ENCODE measurements around the gene CASZ1. TPM values are rescaled to one million over a fixed set of nuclear protein-coding genes. Genes with fewer than 3 reads are reported as not detected.

The CASZ1 gene
- total and polyA plus RNA-seq, 2 donors from 2014 or later, result 10.1 to 33.0 TPM

DNA sequence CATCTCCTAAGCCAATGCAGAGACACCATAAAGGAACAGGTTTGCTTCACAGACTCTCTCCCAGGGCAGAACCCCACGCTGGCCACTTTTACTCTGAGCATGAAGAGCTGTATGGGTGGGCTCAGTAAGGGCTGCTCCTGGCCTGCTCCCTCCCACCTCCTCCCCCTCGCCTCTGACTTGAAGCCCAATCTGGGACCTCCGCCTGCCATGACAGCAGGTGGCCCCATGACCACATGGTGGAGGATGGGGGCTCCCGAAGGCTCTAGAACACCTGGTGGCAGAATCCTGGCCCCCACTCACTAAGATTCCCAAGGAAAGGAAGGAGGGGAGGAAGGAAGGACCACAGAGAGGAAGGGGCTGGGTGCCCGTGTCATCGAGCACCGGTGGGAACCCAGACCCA is 23.7 kb downstream of the CASZ1 start:
- Histone ChIP-seq H3K36me3 (ENCODE audit: control insufficient read depth in 2 of 3, insufficient read depth in 3 of 3, low read length in 3 of 3) (no peaks in the 10 kb centered on the region), H3K27ac (ENCODE audit: low read depth in 2 of 2, low read length in 2 of 2) (peak overlapping the region in 1 of 2 donors; percentile 22), H3K4me3 (ENCODE audit: low read length in 3 of 3) (no peak overlapping the region), H3K9ac (ENCODE audit: low read length in 3 of 3) (no peak overlapping the region), H3K4me1 (ENCODE audit: control insufficient read depth in 2 of 3, insufficient read depth in 2 of 3, low read depth in 1 of 3, low read length in 3 of 3) (peaks cover 0 to 17% (median 9%) of the 10 kb centered on the region in 3 donors), H3K27me3 (ENCODE audit: control insufficient read depth, insufficient read depth, low read length) (no peaks in the 10 kb centered on the region), H3K9me3 (ENCODE audit: control insufficient read depth in 2 of 3, insufficient read depth in 1 of 3, low read length in 3 of 3) (no peaks in the 10 kb centered on the region)
- intact Hi-C loops (cut with DNase I), result no loop called here
- TF ChIP-seq, protein P1, sequence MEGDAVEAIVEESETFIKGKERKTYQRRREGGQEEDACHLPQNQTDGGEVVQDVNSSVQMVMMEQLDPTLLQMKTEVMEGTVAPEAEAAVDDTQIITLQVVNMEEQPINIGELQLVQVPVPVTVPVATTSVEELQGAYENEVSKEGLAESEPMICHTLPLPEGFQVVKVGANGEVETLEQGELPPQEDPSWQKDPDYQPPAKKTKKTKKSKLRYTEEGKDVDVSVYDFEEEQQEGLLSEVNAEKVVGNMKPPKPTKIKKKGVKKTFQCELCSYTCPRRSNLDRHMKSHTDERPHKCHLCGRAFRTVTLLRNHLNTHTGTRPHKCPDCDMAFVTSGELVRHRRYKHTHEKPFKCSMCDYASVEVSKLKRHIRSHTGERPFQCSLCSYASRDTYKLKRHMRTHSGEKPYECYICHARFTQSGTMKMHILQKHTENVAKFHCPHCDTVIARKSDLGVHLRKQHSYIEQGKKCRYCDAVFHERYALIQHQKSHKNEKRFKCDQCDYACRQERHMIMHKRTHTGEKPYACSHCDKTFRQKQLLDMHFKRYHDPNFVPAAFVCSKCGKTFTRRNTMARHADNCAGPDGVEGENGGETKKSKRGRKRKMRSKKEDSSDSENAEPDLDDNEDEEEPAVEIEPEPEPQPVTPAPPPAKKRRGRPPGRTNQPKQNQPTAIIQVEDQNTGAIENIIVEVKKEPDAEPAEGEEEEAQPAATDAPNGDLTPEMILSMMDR (IDR thresholded peaks at IDR 0.05; ENCODE audit: borderline replicate concordance, extremely low read depth, insufficient read depth), result no peak
- DNase-seq (peak in 1 of 5 donors; percentile 46), FAIRE-seq (no peak)

DNA sequence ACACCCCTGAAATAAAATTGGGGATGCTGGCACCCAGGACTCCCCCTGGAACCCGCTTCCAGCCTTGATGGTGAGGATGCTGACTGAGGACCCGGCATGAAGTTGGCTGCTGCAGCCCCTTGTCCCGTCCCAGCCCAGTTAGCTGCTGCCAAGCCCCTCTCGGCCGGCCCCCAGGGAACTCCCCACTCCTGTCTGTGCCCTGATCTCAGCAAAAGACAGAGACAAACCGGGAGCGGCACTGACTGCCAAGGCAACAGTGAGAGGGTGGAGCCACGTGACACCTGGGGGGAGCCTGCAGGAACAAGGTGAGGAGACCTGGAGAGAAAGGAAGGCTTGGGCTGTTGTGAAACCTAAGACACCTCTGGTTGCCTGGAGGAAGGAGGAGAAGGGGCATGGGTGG is 24.7 kb downstream of the CASZ1 start:
- TF ChIP-seq, protein P1 (IDR thresholded peaks at IDR 0.05; ENCODE audit: borderline replicate concordance, extremely low read depth, insufficient read depth), result no peak
- Histone ChIP-seq H3K4me3 (ENCODE audit: low read length in 3 of 3) (no peak overlapping the region), H3K27ac (ENCODE audit: low read depth in 2 of 2, low read length in 2 of 2) (no peak overlapping the region), H3K27me3 (ENCODE audit: control insufficient read depth, insufficient read depth, low read length) (no peaks in the 10 kb centered on the region), H3K4me1 (ENCODE audit: control insufficient read depth in 2 of 3, insufficient read depth in 2 of 3, low read depth in 1 of 3, low read length in 3 of 3) (peaks cover 0 to 17% (median 9%) of the 10 kb centered on the region in 3 donors), H3K9ac (ENCODE audit: low read length in 3 of 3) (no peak overlapping the region), H3K9me3 (ENCODE audit: control insufficient read depth in 2 of 3, insufficient read depth in 1 of 3, low read length in 3 of 3) (no peaks in the 10 kb centered on the region), H3K36me3 (ENCODE audit: control insufficient read depth in 2 of 3, insufficient read depth in 3 of 3, low read length in 3 of 3) (no peaks in the 10 kb centered on the region)
- DNase-seq (peak in 1 of 5 donors; percentile 62), FAIRE-seq (no peak)
- intact Hi-C loops (cut with DNase I), result no loop called here

DNA sequence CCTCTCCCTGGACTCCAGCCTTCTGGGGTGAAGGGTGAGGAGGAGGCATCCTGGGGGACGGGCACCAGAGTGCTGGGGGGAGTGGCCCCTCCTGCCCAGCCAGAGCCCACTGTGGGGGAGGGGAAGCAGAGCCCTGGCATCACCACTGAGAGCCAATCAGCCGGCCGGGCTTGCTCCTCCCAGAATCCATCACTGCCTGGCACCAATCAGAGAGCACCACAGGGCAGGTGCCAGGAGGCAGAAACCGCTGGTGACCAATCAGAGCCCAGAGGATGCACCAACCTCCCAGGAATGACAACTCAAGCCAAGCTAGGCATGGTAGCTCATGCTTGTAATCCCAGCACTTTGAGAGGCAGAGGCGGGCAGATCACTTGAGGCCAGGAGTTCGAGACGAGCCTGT is 27.9 kb downstream of the CASZ1 start:
- peak in 1 of 5 donors; percentile 57 for DNase-seq
- Histone ChIP-seq H3K27ac (ENCODE audit: low read depth in 2 of 2, low read length in 2 of 2) (no peak overlapping the region), H3K36me3 (ENCODE audit: control insufficient read depth in 2 of 3, insufficient read depth in 3 of 3, low read length in 3 of 3) (no peaks in the 10 kb centered on the region), H3K4me1 (ENCODE audit: control insufficient read depth in 2 of 3, insufficient read depth in 2 of 3, low read depth in 1 of 3, low read length in 3 of 3) (peaks cover 0 to 19% (median 0%) of the 10 kb centered on the region in 3 donors), H3K4me3 (ENCODE audit: low read length in 3 of 3) (no peak overlapping the region), H3K9ac (ENCODE audit: low read length in 3 of 3) (no peak overlapping the region), H3K27me3 (ENCODE audit: control insufficient read depth, insufficient read depth, low read length) (no peaks in the 10 kb centered on the region), H3K9me3 (ENCODE audit: control insufficient read depth in 2 of 3, insufficient read depth in 1 of 3, low read length in 3 of 3) (no peaks in the 10 kb centered on the region)
- FAIRE-seq, result no peak
- TF ChIP-seq, protein P1 (IDR thresholded peaks at IDR 0.05; ENCODE audit: borderline replicate concordance, extremely low read depth, insufficient read depth), result no peak
- intact Hi-C loops (cut with DNase I), result no loop called here

DNA sequence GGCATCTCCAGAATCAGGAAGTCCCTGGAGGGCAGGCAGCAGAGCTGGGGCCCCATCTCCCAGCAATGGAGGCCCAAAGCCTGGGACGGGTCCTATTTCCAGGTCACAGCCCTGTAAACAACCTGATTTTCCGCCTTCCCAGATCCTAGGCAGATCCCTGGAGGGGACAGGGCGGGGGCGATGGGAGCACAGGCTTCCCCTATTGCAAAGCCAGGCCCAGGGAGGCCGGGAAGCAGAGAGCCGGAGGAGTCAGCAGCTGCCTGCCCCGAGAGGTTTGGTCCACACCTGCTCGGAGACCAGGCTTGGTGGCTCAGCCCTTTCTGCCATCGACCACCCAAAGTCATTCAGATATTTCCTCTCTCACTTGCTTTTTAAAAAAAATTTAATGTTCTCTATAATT is 29.2 kb downstream of the CASZ1 start:
- Histone ChIP-seq H3K9me3 (ENCODE audit: control insufficient read depth in 2 of 3, insufficient read depth in 1 of 3, low read length in 3 of 3) (no peaks in the 10 kb centered on the region), H3K4me3 (ENCODE audit: low read length in 3 of 3) (no peak overlapping the region), H3K4me1 (ENCODE audit: control insufficient read depth in 2 of 3, insufficient read depth in 2 of 3, low read depth in 1 of 3, low read length in 3 of 3) (peaks cover 0 to 19% (median 0%) of the 10 kb centered on the region in 3 donors), H3K27ac (ENCODE audit: low read depth in 2 of 2, low read length in 2 of 2) (no peak overlapping the region), H3K27me3 (ENCODE audit: control insufficient read depth, insufficient read depth, low read length) (no peaks in the 10 kb centered on the region), H3K9ac (ENCODE audit: low read length in 3 of 3) (no peak overlapping the region), H3K36me3 (ENCODE audit: control insufficient read depth in 2 of 3, insufficient read depth in 3 of 3, low read length in 3 of 3) (no peaks in the 10 kb centered on the region)
- intact Hi-C loops (cut with DNase I), result no loop called here
- FAIRE-seq (no peak), DNase-seq (peak in 1 of 5 donors; percentile 67)
- TF ChIP-seq, protein P1 (IDR thresholded peaks at IDR 0.05; ENCODE audit: borderline replicate concordance, extremely low read depth, insufficient read depth), result no peak
